Spleen (tissue), 11 donors: ENCODE measurements around the gene ACAD11. TPM values are rescaled to one million over a fixed set of nuclear protein-coding genes. Genes with fewer than 3 reads are reported as not detected.

ENCODE experiments used
- DNase-seq: peaks from one replicate; pipeline ENCODE4 v3.0.0-alpha.2; 2020
- H3K27ac ChIP-seq, 8 donors: fragments of 200-600 bp; sonication (generic) in 7 of 8; 1 replicate in 4 of 8; 2 replicates in 4 of 8; pipeline versions ENCODE4 v1.5.0 to v1.8.0; 2016 to 2021; ENCODE audit warnings: inconsistent platforms in 4 of 8, mild to moderate bottlenecking in 4 of 8, moderate library complexity in 1 of 8
- H3K27me3 ChIP-seq, 7 donors: fragments of 200-600 bp; sonication (generic) in 6 of 7; replicated peaks in 1 of 7; 1 replicate in 4 of 7; 2 replicates in 3 of 7; pipeline versions ENCODE4 v1.5.0 to v1.8.0; 2016 to 2021; ENCODE audit warnings: inconsistent platforms in 3 of 7, mild to moderate bottlenecking in 1 of 7
- H3K36me3 ChIP-seq, 6 donors: fragments of 200-600 bp; sonication (generic) in 5 of 6; 1 replicate in 4 of 6; 2 replicates in 2 of 6; pipeline versions ENCODE4 v1.5.0 to v1.8.0; 2016 to 2021; ENCODE audit warnings: inconsistent platforms in 2 of 6
- H3K4me1 ChIP-seq, 6 donors: fragments of 200-600 bp; sonication (generic) in 5 of 6; 1 replicate in 3 of 6; 2 replicates in 3 of 6; pipeline versions ENCODE4 v1.5.0 to v1.8.0; 2016 to 2021; ENCODE audit warnings: inconsistent platforms in 3 of 6
- H3K4me3 ChIP-seq, 8 donors: fragments of 200-600 bp; sonication (generic) in 7 of 8; 1 replicate in 4 of 8; 2 replicates in 4 of 8; pipeline versions ENCODE4 v1.5.0 to v1.8.0; 2016 to 2021; ENCODE audit warnings: inconsistent platforms in 4 of 8, mild to moderate bottlenecking in 4 of 8, moderate library complexity in 2 of 8
- H3K9me3 ChIP-seq, 8 donors: fragments of 200-600 bp; sonication (generic) in 7 of 8; 1 replicate in 4 of 8; 2 replicates in 4 of 8; pipeline versions ENCODE4 v1.5.0 to v1.8.0; 2016 to 2021; ENCODE audit warnings: inconsistent platforms in 4 of 8
- POLR2A ChIP-seq, 3 donors: fragments of 450-650 bp; IDR thresholded peaks; one replicate each; pipeline ENCODE4 v1.5.1; 2017; ENCODE audit warnings: antibody characterized with exemption in 3 of 3, mild to moderate bottlenecking in 1 of 3
- POLR2AphosphoS5 ChIP-seq, 3 donors: sonication (generic); formaldehyde crosslinking; IDR thresholded peaks; one replicate each; pipeline ENCODE4 v1.5.1; 2017; ENCODE audit warnings: antibody characterized with exemption in 3 of 3
- WGBS, 5 donors: extraction: QIAGEN DNeasy Blood & Tissue Kit in 3 of 5; methylation state at CpG; one replicate each; pipeline versions ENCODE4 v1.1.5 to v1.1.7; 2013 to 2018; 5-methylcytosine and 5-hydroxymethylcytosine counted together
- intact Hi-C: fragments of 100-400 bp; cut with DNase I; formaldehyde crosslinking; loops from one replicate; pipeline ENCODE4 v1.15.0; 2023; ENCODE audit warnings: low total_unique reads
- polyA plus RNA-seq, 3 donors: library from polyadenylated mRNA; stranded (reverse); fragments of 200-250 nt; gene quantifications; one replicate each; pipeline ENCODE4 v1.2.1, GENCODE V29; 2013
- total RNA-seq, 7 donors: library from RNA; depleted of rRNA in 3 of 7; stranded (reverse); fragments of >200 nt in 3 of 7; fragmentation: NEBNext Ultra II Directional in 4 of 7; extraction: Animal tissue kit (Norgen Biotek cat#: 25700) in 4 of 7; gene quantifications; one replicate each; pipeline versions ENCODE4 v1.1.0 to v1.2.1, GENCODE V29; 2016 to 2021
- TF ChIP-seq, protein P1 (sequence below), 11 experiments: fragments of 200-600 bp in 7 of 11; fragments of 450-650 bp in 4 of 11; sonication (generic) in 4 of 11; IDR thresholded peaks in 8 of 11; conservative IDR thresholded peaks in 3 of 11; 1 replicate in 7 of 11; 2 replicates in 4 of 11; pipeline versions ENCODE4 v1.4.0 to v1.8.0; 2016 to 2021; ENCODE audit warnings: antibody characterized with exemption in 11 of 11, inconsistent platforms in 4 of 11, mild to moderate bottlenecking in 1 of 11
- donor health status: healthy with polysubstance abuse.
- donor health status: DM: no; HTN: no; CAD: no; lungs with moderate emphysema.
- donor health status: DM: no; HTN: no; CAD: no.
- donor health status: Bipolar disorder and iron deficiency.
- donor health status: healthy.
- donor health status: DM: no; HTN: no; CAD: no.
- donor health status: DM: yes; HTN: yes; CAD: no.

Gene ACAD11
- total and polyA plus RNA-seq, 10 donors: 6.8 to 40.0 (median 24.7) TPM

GRCh38 chr3:132521901-132522300, 137.7 kb downstream of the ACAD11 start:
- Histone ChIP-seq H3K27ac (no peak overlapping the region), H3K4me3 (no peak overlapping the region), H3K4me1 (no peaks in the 10 kb centered on the region), H3K9me3 (no peaks in the 10 kb centered on the region), H3K36me3 (peaks cover 0 to 100% (median 71%) of the 10 kb centered on the region in 6 donors), H3K27me3 (no peaks in the 10 kb centered on the region)
- WGBS, 5 donors: 91 to 97% (median 94%) methylated on average over 5 of the region's 5 CpGs
- TF ChIP-seq POLR2A (IDR thresholded peaks at IDR 0.05): no peak
- TF ChIP-seq, protein P1, sequence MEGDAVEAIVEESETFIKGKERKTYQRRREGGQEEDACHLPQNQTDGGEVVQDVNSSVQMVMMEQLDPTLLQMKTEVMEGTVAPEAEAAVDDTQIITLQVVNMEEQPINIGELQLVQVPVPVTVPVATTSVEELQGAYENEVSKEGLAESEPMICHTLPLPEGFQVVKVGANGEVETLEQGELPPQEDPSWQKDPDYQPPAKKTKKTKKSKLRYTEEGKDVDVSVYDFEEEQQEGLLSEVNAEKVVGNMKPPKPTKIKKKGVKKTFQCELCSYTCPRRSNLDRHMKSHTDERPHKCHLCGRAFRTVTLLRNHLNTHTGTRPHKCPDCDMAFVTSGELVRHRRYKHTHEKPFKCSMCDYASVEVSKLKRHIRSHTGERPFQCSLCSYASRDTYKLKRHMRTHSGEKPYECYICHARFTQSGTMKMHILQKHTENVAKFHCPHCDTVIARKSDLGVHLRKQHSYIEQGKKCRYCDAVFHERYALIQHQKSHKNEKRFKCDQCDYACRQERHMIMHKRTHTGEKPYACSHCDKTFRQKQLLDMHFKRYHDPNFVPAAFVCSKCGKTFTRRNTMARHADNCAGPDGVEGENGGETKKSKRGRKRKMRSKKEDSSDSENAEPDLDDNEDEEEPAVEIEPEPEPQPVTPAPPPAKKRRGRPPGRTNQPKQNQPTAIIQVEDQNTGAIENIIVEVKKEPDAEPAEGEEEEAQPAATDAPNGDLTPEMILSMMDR (IDR thresholded peaks at IDR 0.05 in 8 of 11, conservative IDR thresholded peaks at IDR 0.05 in 3 of 11): no peak
- no peak for TF ChIP-seq POLR2AphosphoS5 (IDR thresholded peaks at IDR 0.05)
- no peak for DNase-seq
- intact Hi-C loops: no loop called here

- TF ChIP-seq POLR2A (IDR thresholded peaks at IDR 0.05) (no peak), POLR2AphosphoS5 (IDR thresholded peaks at IDR 0.05) (no peak)
- TF ChIP-seq, protein P1 (IDR thresholded peaks at IDR 0.05 in 8 of 11, conservative IDR thresholded peaks at IDR 0.05 in 3 of 11): no peak
- no peaks in the 10 kb centered on the region for H3K9me3 ChIP-seq
- no peaks in the 10 kb centered on the region for H3K4me1 ChIP-seq
- WGBS, 5 donors: 89 to 96% (median 90%) methylated on average over 5 of the region's 5 CpGs
- DNase-seq: no peak
- no peak overlapping the region for H3K4me3 ChIP-seq
- H3K27me3 ChIP-seq: no peaks in the 10 kb centered on the region
- intact Hi-C loops: loop anchor here (10.0 kb wide), 1 partner anchor 65 kb away; no protein-coding TSS in a partner anchor
- peaks cover 0 to 100% (median 71%) of the 10 kb centered on the region in 6 donors for H3K36me3 ChIP-seq
- H3K27ac ChIP-seq: no peak overlapping the region
Observed at GRCh38 chr3:132519914-132520313, 139.7 kb downstream of the ACAD11 start.

DNA sequence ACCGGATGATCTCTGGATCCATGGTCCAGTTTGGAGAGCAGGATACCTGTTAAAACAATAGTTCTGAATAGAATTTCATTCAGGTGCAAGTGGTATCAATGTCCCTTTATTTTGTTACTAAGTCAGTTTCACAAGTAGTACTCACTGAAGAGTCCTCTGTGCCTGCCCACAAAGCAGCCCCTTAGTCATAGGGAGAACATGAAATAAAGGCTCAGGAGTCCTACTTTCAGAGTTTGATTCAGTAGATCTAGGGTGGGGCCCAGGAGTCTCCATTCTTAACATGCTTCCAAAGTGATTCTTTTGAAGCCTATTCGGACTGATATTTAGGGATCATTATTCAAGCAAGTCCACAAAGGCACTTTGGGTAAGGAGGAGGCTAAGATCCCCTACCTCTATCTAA, 142.3 kb downstream of the ACAD11 start:
- TF ChIP-seq POLR2AphosphoS5 (IDR thresholded peaks at IDR 0.05) (no peak), POLR2A (IDR thresholded peaks at IDR 0.05) (no peak)
- TF ChIP-seq, protein P1 (IDR thresholded peaks at IDR 0.05 in 8 of 11, conservative IDR thresholded peaks at IDR 0.05 in 3 of 11): no peak
- Histone ChIP-seq H3K4me3 (no peak overlapping the region), H3K9me3 (no peaks in the 10 kb centered on the region), H3K27me3 (no peaks in the 10 kb centered on the region), H3K4me1 (no peaks in the 10 kb centered on the region), H3K27ac (no peak overlapping the region), H3K36me3 (peaks cover 0 to 100% (median 71%) of the 10 kb centered on the region in 6 donors)
- 97 to 99% (median 98%) methylated on average over 2 of the region's 2 CpGs for WGBS, 5 donors
- no peak for DNase-seq
- intact Hi-C loops: loop anchor here (10.0 kb wide), 1 partner anchor 63 kb away; no protein-coding TSS in a partner anchor

DNA sequence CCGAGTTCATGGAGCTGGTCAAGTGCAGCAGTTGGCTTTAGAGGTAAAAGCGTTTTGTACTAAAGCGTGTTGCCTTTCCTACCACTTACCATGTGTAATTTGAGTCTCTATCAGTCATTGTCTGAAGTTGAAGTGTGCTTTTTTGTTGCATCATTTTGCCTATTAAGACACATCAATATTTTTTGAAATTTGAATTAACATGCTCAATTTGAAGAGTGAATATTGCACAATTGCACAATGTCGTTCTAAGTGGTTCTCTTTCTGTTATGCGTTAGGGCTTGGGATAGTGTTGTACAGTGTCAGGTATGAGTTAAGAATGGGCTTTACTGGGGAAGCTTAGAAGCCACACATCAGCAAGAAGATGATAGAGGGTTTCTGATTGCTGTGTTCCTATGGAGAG, 146.6 kb downstream of the ACAD11 start:
- intact Hi-C loops: loop anchor here (10.0 kb wide), 1 partner anchor 58 kb away; no protein-coding TSS in a partner anchor
- no peaks in the 10 kb centered on the region for H3K27me3 ChIP-seq
- DNase-seq: no peak
- TF ChIP-seq POLR2AphosphoS5 (IDR thresholded peaks at IDR 0.05) (no peak), POLR2A (IDR thresholded peaks at IDR 0.05) (no peak)
- TF ChIP-seq, protein P1 (IDR thresholded peaks at IDR 0.05 in 8 of 11, conservative IDR thresholded peaks at IDR 0.05 in 3 of 11): no peak
- H3K36me3 ChIP-seq: peaks cover 4 to 100% (median 89%) of the 10 kb centered on the region in 6 donors
- no peak overlapping the region for H3K4me3 ChIP-seq
- H3K9me3 ChIP-seq: no peaks in the 10 kb centered on the region
- H3K4me1 ChIP-seq: no peaks in the 10 kb centered on the region
- H3K27ac ChIP-seq: no peak overlapping the region
- WGBS, 5 donors: 83 to 93% (median 91%) methylated on average over 5 of the region's 5 CpGs
